ENCODE data around the gene DIAPH2. TPM values are rescaled to one million over a fixed set of nuclear protein-coding genes. Genes with fewer than 3 reads are reported as not detected.

The DIAPH2 gene
- total RNA-seq, 1 experiment from 2014 or later, result 10.4 TPM

- no peaks in the 10 kb centered on the region for H3K27me3 ChIP-seq (replicated peaks; ENCODE audit: insufficient read depth, low read depth, low read length, poor library complexity)
- no TSS peak for BruUV-seq (replicated peaks)
- H3K27ac ChIP-seq (ENCODE audit: low read depth, low read length, poor library complexity, severe bottlenecking), result no peak overlapping the region
- intact Hi-C loops (cut with micrococcal nuclease; ENCODE audit: unreplicated experiment), result no loop called here
- H3K4me1 ChIP-seq (ENCODE audit: insufficient read depth, low read length, poor library complexity, severe bottlenecking), result no peaks in the 10 kb centered on the region
- TF ChIP-seq EZH2 (IDR thresholded peaks at IDR 0.05; ENCODE audit: borderline replicate concordance, low read depth, low read length, poor library complexity, severe bottlenecking) (no peak), CTCF (conservative IDR thresholded peaks at IDR 0.05; ENCODE audit: low read depth, low read length) (no peak)
- H3K9me3 ChIP-seq (ENCODE audit: low read depth, low read length, poor library complexity, severe bottlenecking), result no peaks in the 10 kb centered on the region
- DNase-seq (ENCODE audit: low spot score), result no peak
- no peaks in the 10 kb centered on the region for H3K36me3 ChIP-seq (ENCODE audit: insufficient read depth, low read length, poor library complexity, severe bottlenecking)
- H3K4me3 ChIP-seq (ENCODE audit: low read depth, low read length, poor library complexity, severe bottlenecking), result no peak overlapping the region
- ChIA-PET POLR2A (ENCODE audit: low non-redundant PET) (no interaction called here), CTCF (no interaction called here)
Measured at GRCh38 chrX:96693407-96693806, 8.8 kb downstream of the DIAPH2 start.

GRCh38 chrX:96696462-96696861 lies 11.8 kb downstream of the DIAPH2 start:
- intact Hi-C loops (cut with micrococcal nuclease; ENCODE audit: unreplicated experiment), result no loop called here
- Histone ChIP-seq H3K4me3 (ENCODE audit: low read depth, low read length, poor library complexity, severe bottlenecking) (no peak overlapping the region), H3K9me3 (ENCODE audit: low read depth, low read length, poor library complexity, severe bottlenecking) (no peaks in the 10 kb centered on the region), H3K27me3 (replicated peaks; ENCODE audit: insufficient read depth, low read depth, low read length, poor library complexity) (no peaks in the 10 kb centered on the region), H3K36me3 (ENCODE audit: insufficient read depth, low read length, poor library complexity, severe bottlenecking) (no peaks in the 10 kb centered on the region), H3K4me1 (ENCODE audit: insufficient read depth, low read length, poor library complexity, severe bottlenecking) (no peaks in the 10 kb centered on the region), H3K27ac (ENCODE audit: low read depth, low read length, poor library complexity, severe bottlenecking) (no peak overlapping the region)
- no peak for DNase-seq (ENCODE audit: low spot score)
- no TSS peak for BruUV-seq (replicated peaks)
- POLR2A ChIA-PET (ENCODE audit: low non-redundant PET), result no interaction called here
- CTCF ChIA-PET, result no interaction called here
- TF ChIP-seq EZH2 (IDR thresholded peaks at IDR 0.05; ENCODE audit: borderline replicate concordance, low read depth, low read length, poor library complexity, severe bottlenecking), result no peak
- no peak for TF ChIP-seq CTCF (conservative IDR thresholded peaks at IDR 0.05; ENCODE audit: low read depth, low read length)

- no TSS peak for BruUV-seq (replicated peaks)
- no peaks in the 10 kb centered on the region for H3K9me3 ChIP-seq (ENCODE audit: low read depth, low read length, poor library complexity, severe bottlenecking)
- no peak for DNase-seq (ENCODE audit: low spot score)
- no peaks in the 10 kb centered on the region for H3K4me1 ChIP-seq (ENCODE audit: insufficient read depth, low read length, poor library complexity, severe bottlenecking)
- H3K4me3 ChIP-seq (ENCODE audit: low read depth, low read length, poor library complexity, severe bottlenecking), result no peak overlapping the region
- intact Hi-C loops (cut with micrococcal nuclease; ENCODE audit: unreplicated experiment), result no loop called here
- no peaks in the 10 kb centered on the region for H3K27me3 ChIP-seq (replicated peaks; ENCODE audit: insufficient read depth, low read depth, low read length, poor library complexity)
- no peak for TF ChIP-seq CTCF (conservative IDR thresholded peaks at IDR 0.05; ENCODE audit: low read depth, low read length)
- no peak for TF ChIP-seq EZH2 (IDR thresholded peaks at IDR 0.05; ENCODE audit: borderline replicate concordance, low read depth, low read length, poor library complexity, severe bottlenecking)
- ChIA-PET CTCF (no interaction called here), POLR2A (ENCODE audit: low non-redundant PET) (no interaction called here)
- no peaks in the 10 kb centered on the region for H3K36me3 ChIP-seq (ENCODE audit: insufficient read depth, low read length, poor library complexity, severe bottlenecking)
- H3K27ac ChIP-seq (ENCODE audit: low read depth, low read length, poor library complexity, severe bottlenecking), result no peak overlapping the region
Measured at GRCh38 chrX:96700625-96701024, 16.0 kb downstream of the DIAPH2 start.
